IPS-15b (cell line): ENCODE results near the gene EDN1.

ENCODE experiments used
- H3K27me3 ChIP-seq: one replicate; pipeline ENCODE4 v1.6.1; 2013; ENCODE audit warnings: low read length; ENCODE audit not compliant: control insufficient read depth, insufficient read depth
- H3K36me3 ChIP-seq: one replicate; pipeline ENCODE4 v1.6.1; 2013; ENCODE audit warnings: low read length; ENCODE audit not compliant: control insufficient read depth, insufficient read depth
- H3K4me1 ChIP-seq: one replicate; pipeline ENCODE4 v1.6.1; 2013; ENCODE audit warnings: mild to moderate bottlenecking, low read length; ENCODE audit not compliant: control insufficient read depth, insufficient read depth
- H3K4me3 ChIP-seq: one replicate; pipeline ENCODE4 v1.5.1; 2013; ENCODE audit warnings: low read depth, low read length
- H3K9ac ChIP-seq: one replicate; pipeline ENCODE4 v1.6.1; 2013; ENCODE audit warnings: low read depth, mild to moderate bottlenecking, low read length
- H3K9me3 ChIP-seq: one replicate; pipeline ENCODE4 v1.6.1; 2013; ENCODE audit warnings: mild to moderate bottlenecking, low read length; ENCODE audit not compliant: control insufficient read depth, insufficient read depth

Gene EDN1

GRCh38 chr6:12289933-12290820 lies at the start of gene EDN1:
EDN1 (plus strand) TSS chr6:12290361; CDS start chr6:12290630, 269 bp downstream.
- H3K4me1 ChIP-seq: peaks cover 20% of the 10 kb centered on the region
- peak within 1 kb of the TSS; percentile 75 for H3K4me3 ChIP-seq
- peaks cover 19% of the 10 kb centered on the region for H3K27me3 ChIP-seq
- no peak within 1 kb of the TSS for H3K9ac ChIP-seq
- no peaks in the 10 kb centered on the region for H3K9me3 ChIP-seq
- H3K36me3 ChIP-seq: no peaks in the 10 kb centered on the region

DNA sequence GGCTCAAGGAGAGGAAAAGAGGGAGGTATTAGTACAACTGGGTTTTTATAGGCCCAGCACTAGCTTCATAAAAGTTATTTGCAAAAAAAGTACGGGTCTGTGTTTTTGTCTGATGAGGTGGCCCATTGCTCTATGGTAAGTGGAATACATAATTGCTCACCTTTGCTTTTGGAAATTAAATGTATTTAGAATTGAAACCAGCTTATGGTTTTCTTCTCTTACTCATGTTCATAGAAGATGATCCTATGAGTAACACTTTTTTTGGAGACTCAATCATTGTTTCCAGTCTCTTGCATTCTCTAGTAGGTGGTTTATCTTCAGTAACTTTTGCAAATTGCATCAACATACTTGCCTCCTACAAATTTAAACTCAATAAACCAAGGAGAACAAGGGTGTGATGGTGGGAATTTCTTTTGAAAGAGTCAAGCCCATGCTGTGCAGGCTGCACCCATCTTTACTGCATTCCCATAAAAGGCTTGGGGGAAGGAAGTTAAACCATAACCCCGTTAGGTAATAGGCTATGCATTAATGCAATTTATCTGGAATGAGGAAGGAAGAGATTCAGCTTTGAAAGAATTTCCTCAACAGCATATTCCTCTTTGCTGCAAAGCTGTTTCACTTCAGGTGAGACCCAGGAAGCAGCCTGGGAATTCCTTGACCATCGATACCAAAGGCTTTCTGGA lies 48.5 kb upstream of the EDN1 start:
- Histone ChIP-seq H3K4me3 (no peak overlapping the region), H3K9me3 (no peaks in the 10 kb centered on the region), H3K36me3 (no peaks in the 10 kb centered on the region), H3K4me1 (peaks cover 4% of the 10 kb centered on the region), H3K27me3 (no peaks in the 10 kb centered on the region), H3K9ac (no peak overlapping the region)

- Histone ChIP-seq H3K9me3 (no peaks in the 10 kb centered on the region), H3K4me1 (peaks cover 4% of the 10 kb centered on the region), H3K9ac (no peak overlapping the region), H3K4me3 (no peak overlapping the region), H3K36me3 (no peaks in the 10 kb centered on the region), H3K27me3 (no peaks in the 10 kb centered on the region)
Observed at GRCh38 chr6:12243169-12243568, 47.0 kb upstream of the EDN1 start.

GRCh38 chr6:12245360-12245759 lies 44.8 kb upstream of the EDN1 start:
- Histone ChIP-seq H3K36me3 (no peaks in the 10 kb centered on the region), H3K4me1 (peaks cover 4% of the 10 kb centered on the region), H3K4me3 (no peak overlapping the region)

GRCh38 chr6:12245763-12246718 lies 44.1 kb upstream of the EDN1 start:
- H3K9ac ChIP-seq: no peak overlapping the region

More at GRCh38 chr6:12245360-12245759, 44.8 kb upstream of the EDN1 start:
- no peaks in the 10 kb centered on the region for H3K27me3 ChIP-seq
- H3K9ac ChIP-seq: no peak overlapping the region
- H3K9me3 ChIP-seq: no peaks in the 10 kb centered on the region

GRCh38 chr6:12246900-12247299 lies 43.3 kb upstream of the EDN1 start:
- Histone ChIP-seq H3K4me3 (no peak overlapping the region), H3K36me3 (no peaks in the 10 kb centered on the region), H3K27me3 (no peaks in the 10 kb centered on the region), H3K9me3 (no peaks in the 10 kb centered on the region), H3K4me1 (peaks cover 4% of the 10 kb centered on the region), H3K9ac (no peak overlapping the region)

More at GRCh38 chr6:12245763-12246718, 44.1 kb upstream of the EDN1 start:
- Histone ChIP-seq H3K36me3 (no peaks in the 10 kb centered on the region), H3K4me3 (no peak overlapping the region), H3K9me3 (no peaks in the 10 kb centered on the region), H3K27me3 (no peaks in the 10 kb centered on the region), H3K4me1 (peaks cover 4% of the 10 kb centered on the region)

DNA sequence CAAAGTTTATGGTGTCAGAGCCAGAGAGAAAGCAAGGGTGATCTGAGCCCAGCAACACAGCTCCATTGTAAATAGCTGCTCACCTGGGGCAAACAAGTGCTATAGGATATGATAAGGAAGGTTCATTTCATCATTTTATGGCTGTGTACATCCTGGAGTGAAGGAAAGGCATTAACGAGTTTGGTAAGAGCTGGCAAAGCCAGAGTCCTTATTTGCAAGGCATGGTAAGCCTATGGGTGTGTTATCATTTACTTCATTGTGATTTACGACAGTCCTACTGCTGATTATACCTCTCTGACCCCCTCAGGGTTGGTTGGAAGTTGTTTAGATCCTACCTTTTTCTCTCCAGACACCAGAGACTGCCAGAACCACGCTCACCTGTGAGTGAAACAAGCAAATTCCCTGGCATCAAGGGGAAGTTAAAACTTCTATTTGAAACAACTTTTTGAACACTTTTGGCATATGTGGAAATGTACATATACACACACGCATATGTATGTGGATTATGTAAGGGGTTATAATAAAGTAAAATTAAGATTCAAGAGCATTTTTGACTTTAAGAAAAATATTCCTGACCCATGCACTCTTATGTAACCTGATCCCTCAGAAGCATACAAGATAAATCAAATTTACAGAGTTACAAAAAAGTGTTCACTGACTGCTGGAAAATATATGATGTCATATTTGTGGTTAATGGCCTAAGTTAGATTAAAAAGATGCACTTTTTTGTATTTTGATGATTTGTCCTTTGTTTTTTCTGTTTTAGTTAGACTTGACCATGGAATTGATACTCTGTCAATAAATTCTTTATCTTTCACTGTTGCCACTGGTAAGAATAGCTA lies 40.4 kb upstream of the EDN1 start:
- H3K36me3 ChIP-seq: no peaks in the 10 kb centered on the region
- H3K4me1 ChIP-seq: peaks cover 4% of the 10 kb centered on the region
- no peaks in the 10 kb centered on the region for H3K9me3 ChIP-seq
- H3K4me3 ChIP-seq: no peak overlapping the region
- H3K9ac ChIP-seq: no peak overlapping the region
- H3K27me3 ChIP-seq: no peaks in the 10 kb centered on the region

DNA sequence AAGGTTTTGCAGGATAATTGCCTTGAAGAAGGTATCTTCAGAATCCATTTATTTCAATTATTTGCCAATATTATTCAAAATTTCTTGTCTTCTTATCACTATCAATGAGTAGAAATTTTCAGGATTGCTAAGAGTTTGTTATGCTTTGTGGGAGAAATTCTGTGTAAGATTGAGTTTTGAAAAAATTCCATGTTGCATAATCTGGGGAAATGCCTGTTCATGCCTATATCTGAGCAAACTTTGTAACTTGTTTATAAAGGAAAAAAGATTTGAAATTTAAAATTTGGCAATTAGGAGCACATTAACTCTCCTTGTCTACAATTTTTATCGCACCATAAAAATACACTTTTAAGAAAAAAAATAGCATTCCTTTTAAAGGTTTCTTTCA lies 39.8 kb upstream of the EDN1 start:
- Histone ChIP-seq H3K9ac (no peak overlapping the region), H3K4me3 (no peak overlapping the region)

DNA sequence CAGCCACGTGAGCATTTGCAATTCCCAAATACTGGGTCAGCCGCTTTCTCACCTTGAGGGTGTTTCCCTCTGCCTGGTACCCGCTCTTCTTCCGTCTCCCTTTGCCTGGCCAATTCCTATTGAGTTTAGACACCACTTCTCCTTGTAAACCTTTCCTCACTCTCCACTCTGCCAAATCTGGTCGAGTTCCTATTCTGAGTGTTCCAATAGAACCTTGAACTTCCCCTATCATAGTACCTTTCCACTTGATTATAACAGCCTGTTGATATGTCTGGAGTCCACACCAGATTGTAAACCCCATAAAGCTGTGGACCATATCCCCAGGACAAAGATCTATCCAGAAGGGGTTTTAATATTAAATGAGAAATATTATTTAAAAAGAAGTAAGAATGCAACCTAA lies 36.0 kb upstream of the EDN1 start:
- no peaks in the 10 kb centered on the region for H3K36me3 ChIP-seq
- no peak overlapping the region for H3K4me3 ChIP-seq
- no peaks in the 10 kb centered on the region for H3K27me3 ChIP-seq
- no peak overlapping the region for H3K9ac ChIP-seq
- no peaks in the 10 kb centered on the region for H3K9me3 ChIP-seq
- no peaks in the 10 kb centered on the region for H3K4me1 ChIP-seq

More for the DNA sequence above, 39.8 kb upstream of the EDN1 start:
- H3K4me1 ChIP-seq: peaks cover 4% of the 10 kb centered on the region
- no peaks in the 10 kb centered on the region for H3K9me3 ChIP-seq
- H3K36me3 ChIP-seq: no peaks in the 10 kb centered on the region
- no peaks in the 10 kb centered on the region for H3K27me3 ChIP-seq

DNA sequence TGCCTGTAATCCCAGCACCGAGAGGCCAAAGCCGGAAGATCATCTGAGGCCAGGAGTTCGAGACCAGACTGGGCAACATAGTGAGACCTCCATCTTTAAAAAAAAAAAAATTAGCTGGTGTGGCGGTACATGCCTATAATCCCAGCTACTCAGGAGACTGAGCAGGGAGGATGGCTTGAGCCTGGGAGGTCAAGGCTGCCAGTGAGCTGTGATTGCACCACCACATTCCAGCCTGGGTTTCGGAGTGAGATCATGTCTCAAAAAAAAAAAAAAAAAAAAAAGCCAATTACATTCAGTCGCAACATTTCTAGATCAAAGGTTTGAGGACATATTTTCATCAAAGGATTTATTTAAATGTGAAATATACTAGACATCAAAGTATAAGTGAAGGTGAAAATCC lies 32.0 kb upstream of the EDN1 start:
- Histone ChIP-seq H3K27me3 (no peaks in the 10 kb centered on the region), H3K36me3 (no peaks in the 10 kb centered on the region), H3K9me3 (no peaks in the 10 kb centered on the region), H3K4me3 (no peak overlapping the region), H3K9ac (no peak overlapping the region), H3K4me1 (no peaks in the 10 kb centered on the region)
